HG02763 (cell line): Measurements from ENCODE around the gene TMEM163.
A peak's percentile ranks its signal among the peaks of the same experiment; 100 is the strongest.
"Not testable (repeated sequence)": the region's sequence is repeated elsewhere in the genome, so short reads cannot be mapped to it uniquely, and the experiment has no call there.

Source experiments
- ATAC-seq: cut with Tn5 transposase; IDR thresholded peaks from one replicate; pipeline ENCODE4 v1.9.1; 2021; ENCODE audit warnings: mild to moderate bottlenecking, moderate library complexity; ENCODE audit not compliant: unreplicated experiment

Gene TMEM163

GRCh38 chr2:134718817-134719814 lies at the start of gene TMEM163:
TSS of gene TMEM163 (minus strand) at chr2:134719000.
- ATAC-seq: peak; percentile 49

GRCh38 chr2:134766583-134766982 lies 47.8 kb upstream of the TMEM163 start:
- no peak for ATAC-seq

- ATAC-seq: no peak
Measured at GRCh38 chr2:134765987-134766386, 47.2 kb upstream of the TMEM163 start.

GRCh38 chr2:134764164-134764563 lies 45.4 kb upstream of the TMEM163 start:
- ATAC-seq: no peak

- no peak for ATAC-seq
Measured at GRCh38 chr2:134763164-134763710, 44.4 kb upstream of the TMEM163 start.

- no peak for ATAC-seq
Measured at GRCh38 chr2:134762508-134762907, 43.7 kb upstream of the TMEM163 start.

- ATAC-seq: no peak
Measured at GRCh38 chr2:134760385-134760784, 41.6 kb upstream of the TMEM163 start.

GRCh38 chr2:134758633-134759032 lies 39.8 kb upstream of the TMEM163 start:
- ATAC-seq: peak; percentile 95

GRCh38 chr2:134751981-134752380 lies 33.2 kb upstream of the TMEM163 start:
- ATAC-seq: not testable (repeated sequence)

- no peak for ATAC-seq
Measured at GRCh38 chr2:134745546-134745945, 26.7 kb upstream of the TMEM163 start.

GRCh38 chr2:134745023-134745422 lies 26.2 kb upstream of the TMEM163 start:
- no peak for ATAC-seq

GRCh38 chr2:134739879-134740301 lies 21.1 kb upstream of the TMEM163 start:
- peak; percentile 91 for ATAC-seq

GRCh38 chr2:134739236-134739878 lies 20.6 kb upstream of the TMEM163 start:
- no peak for ATAC-seq

GRCh38 chr2:134738141-134738870 lies 19.5 kb upstream of the TMEM163 start:
- no peak for ATAC-seq

- ATAC-seq: peak; percentile 24
Measured at GRCh38 chr2:134737671-134738070, 18.9 kb upstream of the TMEM163 start.

GRCh38 chr2:134736167-134736880 lies 17.5 kb upstream of the TMEM163 start:
- ATAC-seq: no peak

GRCh38 chr2:134728163-134728562 lies 9.4 kb upstream of the TMEM163 start:
- ATAC-seq: no peak

GRCh38 chr2:134727385-134727784 lies 8.6 kb upstream of the TMEM163 start:
- ATAC-seq: no peak

GRCh38 chr2:134726645-134727044 lies 7.8 kb upstream of the TMEM163 start:
- no peak for ATAC-seq

GRCh38 chr2:134725876-134726275 lies 7.1 kb upstream of the TMEM163 start:
- no peak for ATAC-seq
